Measurements from ENCODE around the gene MBP. TPM values are rescaled to one million over a fixed set of nuclear protein-coding genes. Genes with fewer than 3 reads are reported as not detected.

The MBP gene
- total RNA-seq, 1 donor from 2014 or later = 92.7 TPM

GRCh38 chr18:77008576-77009315 lies 123.8 kb downstream of the MBP start:
- no peak for TF ChIP-seq CTCF (IDR thresholded peaks at IDR 0.05)
- ChIA-PET POLR2A (interaction anchor here (0.6 kb wide), 1 partner anchor 10 kb away, joined by 9 read pairs; no protein-coding TSS in a partner anchor), CTCF (no interaction called here)
- H3K4me3 Mint-ChIP-seq = no peak overlapping the region
- DNase-seq (no peak), ATAC-seq (ENCODE audit: low read depth) (no peak)
- intact Hi-C loops (cut with micrococcal nuclease) = loop anchor here (10.0 kb wide), 1 partner anchor 416 kb away; no protein-coding TSS in a partner anchor
- no peaks in the 10 kb centered on the region for H3K9me3 Mint-ChIP-seq
- peaks cover 52% of the 10 kb centered on the region for H3K36me3 Mint-ChIP-seq (ENCODE audit: low read depth)
- no peak overlapping the region for H3K27ac Mint-ChIP-seq
- no peaks in the 10 kb centered on the region for H3K27me3 Mint-ChIP-seq
- H3K4me1 Mint-ChIP-seq = peaks cover 22% of the 10 kb centered on the region

- no peaks in the 10 kb centered on the region for H3K27me3 Mint-ChIP-seq
- CTCF ChIA-PET = no interaction called here
- H3K9me3 Mint-ChIP-seq = no peaks in the 10 kb centered on the region
- no peak for ATAC-seq (ENCODE audit: low read depth)
- DNase-seq = no peak
- no peak overlapping the region for H3K27ac Mint-ChIP-seq
- H3K36me3 Mint-ChIP-seq (ENCODE audit: low read depth) = peaks cover 45% of the 10 kb centered on the region
- no peak overlapping the region for H3K4me3 Mint-ChIP-seq
- TF ChIP-seq CTCF (IDR thresholded peaks at IDR 0.05) = no peak
- POLR2A ChIA-PET = no interaction called here
- intact Hi-C loops (cut with micrococcal nuclease) = loop anchor here (10.0 kb wide), 1 partner anchor 417 kb away; no protein-coding TSS in a partner anchor
- peaks cover 19% of the 10 kb centered on the region for H3K4me1 Mint-ChIP-seq
Observed at GRCh38 chr18:77008006-77008405, 124.6 kb downstream of the MBP start.

- ChIA-PET CTCF (no interaction called here), POLR2A (no interaction called here)
- intact Hi-C loops (cut with micrococcal nuclease) = loop anchor here (10.0 kb wide), 1 partner anchor 418 kb away; no protein-coding TSS in a partner anchor
- ATAC-seq (ENCODE audit: low read depth) (no peak), DNase-seq (no peak)
- Mint-ChIP-seq H3K4me3 (no peak overlapping the region), H3K9me3 (no peaks in the 10 kb centered on the region), H3K27ac (no peak overlapping the region), H3K27me3 (no peaks in the 10 kb centered on the region), H3K4me1 (peaks cover 19% of the 10 kb centered on the region), H3K36me3 (ENCODE audit: low read depth) (peaks cover 37% of the 10 kb centered on the region)
- no peak for TF ChIP-seq CTCF (IDR thresholded peaks at IDR 0.05)
Observed at GRCh38 chr18:77007251-77007650, 125.3 kb downstream of the MBP start.

DNA sequence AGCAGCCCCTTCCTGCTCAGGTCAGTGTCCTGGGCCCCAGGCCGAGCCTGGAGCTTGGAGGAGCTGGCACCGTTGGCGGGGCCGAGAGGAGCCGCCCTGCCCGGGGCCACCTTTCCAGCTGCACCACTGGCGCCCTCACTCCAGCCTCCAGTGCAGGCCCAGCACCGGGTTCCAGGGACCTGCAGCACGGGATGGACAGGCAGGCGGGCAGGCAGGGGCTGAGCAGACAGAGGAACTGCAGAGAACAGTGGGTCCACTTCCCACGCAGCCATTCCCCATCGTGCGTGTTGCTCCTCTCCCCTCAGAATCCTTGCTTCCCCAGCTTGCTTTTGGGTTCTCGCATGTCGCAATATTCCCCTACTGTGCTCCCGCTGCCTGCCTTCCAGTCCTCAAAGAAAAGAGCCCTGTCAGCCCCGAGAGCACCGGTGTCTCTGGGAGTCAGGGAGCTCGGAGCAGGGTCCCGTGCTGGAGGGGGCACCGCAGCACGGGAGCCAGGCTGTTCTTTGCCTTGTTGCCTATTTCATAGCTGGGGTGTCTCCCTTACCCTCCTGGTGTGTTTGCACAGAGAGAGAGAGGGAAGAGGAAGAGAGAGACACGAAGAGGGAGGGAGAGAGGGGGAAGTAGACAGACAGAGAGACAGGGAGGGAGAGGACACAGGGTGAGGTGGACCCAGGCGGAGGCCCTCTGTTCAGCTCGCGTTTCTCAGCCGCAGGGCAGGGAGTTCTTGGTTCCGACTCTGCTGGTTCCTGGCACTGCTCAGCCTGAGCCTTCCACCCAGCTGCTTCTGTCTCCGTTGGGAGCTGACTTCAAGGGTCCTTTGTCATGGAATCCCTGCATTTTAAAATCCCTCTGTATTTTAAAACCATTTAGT lies 126.0 kb downstream of the MBP start:
- POLR2A ChIA-PET = no interaction called here
- no peak for DNase-seq
- Mint-ChIP-seq H3K27me3 (no peaks in the 10 kb centered on the region), H3K36me3 (ENCODE audit: low read depth) (peaks cover 30% of the 10 kb centered on the region), H3K27ac (no peak overlapping the region), H3K4me1 (peaks cover 17% of the 10 kb centered on the region), H3K9me3 (no peaks in the 10 kb centered on the region), H3K4me3 (no peak overlapping the region)
- TF ChIP-seq CTCF (IDR thresholded peaks at IDR 0.05) = no peak
- CTCF ChIA-PET = no interaction called here
- intact Hi-C loops (cut with micrococcal nuclease) = loop anchor here (10.0 kb wide), 1 partner anchor 418 kb away; no protein-coding TSS in a partner anchor
- no peak for ATAC-seq (ENCODE audit: low read depth)
